ENCODE results near the gene PTGIR. TPM values are rescaled to one million over a fixed set of nuclear protein-coding genes. Genes with fewer than 3 reads are reported as not detected.

PTGIR gene
- polyA plus RNA-seq, 3 donors = 2.0 to 7.1 (median 3.5) TPM

DNA sequence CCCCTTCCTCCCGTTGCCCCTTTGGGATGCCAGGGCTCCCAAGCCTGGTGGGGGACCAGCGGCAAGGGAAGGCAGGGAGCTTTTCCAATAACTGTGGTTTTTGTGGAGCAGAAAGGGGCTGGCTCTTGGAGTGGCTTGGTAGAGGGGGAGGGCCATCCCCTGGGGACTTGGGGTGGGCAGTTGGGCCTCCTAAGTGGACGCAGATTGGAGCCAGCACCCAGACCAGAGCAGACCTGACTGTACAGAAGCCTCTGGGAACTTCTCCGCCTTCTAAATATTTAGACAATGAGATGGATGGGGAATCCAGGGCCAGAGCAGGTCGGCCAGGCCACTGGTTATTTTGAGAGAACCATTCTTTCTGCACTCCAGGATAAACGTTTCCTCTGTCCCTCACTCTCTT is 4.2 kb downstream of the PTGIR start:
- 60 to 69% (median 68%) methylated on average over 6 of the region's 6 CpGs for WGBS, 3 donors
- H3K27ac ChIP-seq (ENCODE audit: low read depth, low read length) = no peak overlapping the region

DNA sequence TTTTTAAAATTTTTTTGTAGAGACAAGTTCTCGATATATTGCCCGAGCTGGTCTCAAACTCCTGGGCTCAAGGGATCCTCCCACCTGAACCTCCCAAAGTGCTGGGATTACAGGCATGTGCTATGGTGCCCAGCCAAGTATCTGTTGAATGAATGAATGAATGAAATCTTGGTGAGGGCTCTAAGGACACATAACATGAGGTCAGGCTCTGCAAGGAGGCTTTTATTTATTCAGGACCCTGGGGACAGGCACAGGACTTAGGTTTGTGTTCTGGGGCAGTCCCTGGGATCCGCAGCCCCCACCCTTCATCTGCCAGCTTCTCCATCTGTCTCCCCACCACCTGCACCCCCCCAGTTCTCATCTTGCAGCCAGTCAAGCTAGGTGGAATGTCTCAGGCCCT is 4.6 kb downstream of the PTGIR start:
- WGBS, 3 donors = 92 to 98% (median 97%) methylated on average over 3 of the region's 3 CpGs
- no peak overlapping the region for H3K27ac ChIP-seq (ENCODE audit: low read depth, low read length)

DNA sequence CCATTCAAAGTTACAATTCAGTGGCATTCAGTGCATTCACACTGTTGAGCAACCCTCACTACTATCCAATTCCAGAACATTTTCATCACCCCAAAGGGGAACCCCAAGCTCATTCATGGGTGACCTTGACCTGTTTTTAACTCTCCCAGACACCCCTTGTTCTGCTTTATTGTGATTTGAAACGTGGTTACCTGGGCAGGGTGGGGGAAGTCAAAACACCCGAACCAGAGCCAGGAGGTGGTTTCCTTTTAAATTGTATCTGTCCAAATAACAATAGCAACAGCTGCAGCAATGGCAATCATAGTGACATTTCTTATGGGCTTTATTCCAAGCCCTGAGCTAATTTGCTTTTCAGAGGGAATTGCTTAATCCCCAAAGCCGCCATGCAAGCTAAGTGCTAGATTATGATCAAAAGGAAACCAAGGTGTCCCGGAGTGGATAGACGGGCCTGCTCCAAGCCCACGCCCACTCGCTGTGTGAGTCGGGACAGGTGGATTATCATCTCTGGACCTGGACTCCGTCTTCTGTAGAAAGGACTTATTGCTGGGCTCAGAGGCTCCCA is 6.1 kb downstream of the PTGIR start:
- WGBS, 3 donors = 14 to 37% (median 30%) methylated on average over 9 of the region's 9 CpGs
- H3K27ac ChIP-seq (ENCODE audit: low read depth, low read length) = no peak overlapping the region

DNA sequence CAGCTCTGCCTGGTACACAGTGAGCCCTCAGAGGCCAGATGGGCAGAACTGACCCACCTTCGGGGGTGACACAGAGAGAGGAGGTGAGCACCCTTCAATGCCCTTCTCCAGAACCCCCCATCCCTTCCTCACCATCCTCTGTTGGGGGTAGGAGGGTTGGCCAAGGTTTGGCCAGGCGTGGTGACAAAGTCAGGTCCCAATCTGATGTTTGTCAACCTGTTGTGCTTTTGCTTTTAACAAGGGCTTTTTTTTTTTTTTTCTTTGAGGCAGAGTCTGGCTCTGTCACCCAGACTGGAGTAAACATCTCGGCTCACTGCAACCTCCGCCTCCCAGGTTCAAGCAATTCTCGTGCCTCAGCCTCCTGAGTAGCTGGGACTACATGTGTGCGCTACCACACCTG is 7.3 kb downstream of the PTGIR start:
- no peak overlapping the region for H3K27ac ChIP-seq (ENCODE audit: low read depth, low read length)
- WGBS, 3 donors = 41 to 87% (median 83%) methylated on average over 6 of the region's 6 CpGs

DNA sequence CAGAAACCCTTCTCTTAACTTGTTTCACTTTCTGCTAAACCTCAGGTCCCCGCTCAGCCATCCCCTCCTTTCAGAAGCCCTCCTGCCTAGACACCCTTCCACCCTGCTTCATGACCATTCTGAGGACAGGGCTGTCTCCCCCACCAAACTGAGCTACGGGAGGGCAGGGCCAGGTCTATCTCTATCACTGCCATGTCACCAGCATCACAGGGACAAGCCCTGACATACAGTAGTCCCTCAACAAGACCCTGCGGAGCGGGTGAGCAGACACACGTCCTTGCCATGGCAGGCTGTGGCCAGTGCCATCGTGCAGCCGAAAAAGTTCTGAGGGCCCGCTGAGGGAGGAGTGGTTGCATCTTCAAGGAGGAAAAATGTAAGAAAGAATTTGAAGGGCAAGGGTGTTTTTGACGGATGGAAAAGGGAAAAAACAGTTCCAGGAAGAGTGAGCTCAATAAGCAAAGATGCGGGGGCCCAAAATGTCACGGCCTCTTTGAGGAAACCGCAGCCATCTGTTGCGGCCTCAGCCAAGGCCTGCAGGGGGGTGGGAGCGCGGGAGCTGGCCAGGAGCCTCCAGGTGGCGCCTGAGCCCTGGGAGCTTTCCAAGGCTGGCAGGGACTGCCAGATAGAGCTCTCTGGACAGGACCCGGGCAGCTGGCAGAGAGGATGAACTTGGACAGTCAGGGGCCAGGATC is 8.1 kb downstream of the PTGIR start:
- no peak overlapping the region for H3K27ac ChIP-seq (ENCODE audit: low read depth, low read length)
- 20 to 28% (median 23%) methylated on average over 17 of the region's 17 CpGs for WGBS, 3 donors

DNA sequence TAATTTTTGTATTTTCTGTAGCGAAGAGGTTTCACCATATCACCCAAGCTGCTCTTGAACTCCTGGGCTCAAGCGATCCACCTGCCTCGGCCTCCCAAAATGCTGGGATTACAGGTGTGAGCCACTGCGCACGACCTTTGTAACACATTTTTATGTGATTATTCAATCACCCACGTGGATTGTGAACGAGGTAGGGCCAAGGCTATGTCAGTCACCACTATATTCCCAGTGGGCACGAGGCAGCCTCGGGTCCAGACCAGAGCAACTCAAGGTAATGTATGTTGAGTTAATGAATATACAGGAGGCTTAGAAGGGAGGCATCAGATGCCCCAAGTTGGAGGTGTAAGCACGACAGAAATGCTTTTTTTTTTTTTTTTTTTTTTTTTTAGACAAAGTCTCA is 8.9 kb downstream of the PTGIR start:
- H3K27ac ChIP-seq (ENCODE audit: low read depth, low read length) = no peak overlapping the region
- 65 to 83% (median 81%) methylated on average over 10 of the region's 10 CpGs for WGBS, 3 donors

DNA sequence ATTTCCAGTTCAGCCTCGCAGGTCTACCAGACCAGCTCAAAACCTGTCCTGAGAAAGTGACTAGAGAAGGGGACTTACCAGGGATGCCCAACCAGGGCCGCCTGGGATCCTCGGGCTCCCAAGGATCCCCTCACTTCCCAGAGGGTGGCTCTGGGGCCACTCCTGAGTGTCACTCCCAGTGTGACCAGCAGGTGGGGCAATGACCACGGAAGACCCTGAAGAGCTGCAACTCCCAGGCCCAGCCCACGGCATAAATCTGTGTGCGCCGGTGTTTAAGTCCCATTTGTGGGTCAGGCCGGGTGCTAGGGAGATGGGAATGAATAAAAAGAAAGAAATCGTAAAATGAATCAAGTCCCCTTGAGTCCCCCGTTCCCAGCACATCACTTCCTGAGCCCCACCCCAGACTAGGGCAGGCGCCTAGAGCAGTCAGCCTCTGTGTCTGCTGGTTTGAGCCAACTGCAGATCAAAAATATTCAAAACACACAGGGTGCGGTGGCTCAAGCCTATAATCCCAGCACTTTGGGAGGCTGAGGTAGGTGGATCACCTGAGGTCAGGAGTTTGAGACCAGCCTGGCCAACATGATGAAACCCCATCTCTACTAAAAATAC is 10.7 kb downstream of the PTGIR start:
- WGBS, 3 donors = 8 to 17% (median 10%) methylated on average over 12 of the region's 12 CpGs
- no peak overlapping the region for H3K27ac ChIP-seq (ENCODE audit: low read depth, low read length)

DNA sequence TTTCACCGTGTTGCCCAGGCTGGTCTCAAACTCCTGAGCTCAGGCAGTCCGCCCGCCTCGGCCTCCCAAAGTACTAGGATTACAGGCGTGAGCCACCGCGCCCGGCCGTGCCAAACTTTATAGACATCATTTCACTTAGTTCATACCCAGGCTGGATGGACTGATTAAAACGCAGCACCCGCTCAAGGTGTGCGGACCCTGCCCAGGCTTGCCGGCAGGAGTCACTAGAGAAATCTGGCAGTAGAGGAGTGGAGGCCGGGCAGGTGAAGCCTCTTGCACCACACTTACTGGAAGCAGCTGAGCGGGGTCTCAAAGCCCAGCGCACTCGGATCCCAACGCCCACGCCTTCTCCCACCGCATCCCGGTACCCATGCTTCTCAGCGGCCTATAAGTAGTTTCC is 11.4 kb downstream of the PTGIR start:
- 88 to 92% (median 91%) methylated on average over 21 to 22 of the region's 22 CpGs for WGBS, 3 donors
- no peak overlapping the region for H3K27ac ChIP-seq (ENCODE audit: low read depth, low read length)

DNA sequence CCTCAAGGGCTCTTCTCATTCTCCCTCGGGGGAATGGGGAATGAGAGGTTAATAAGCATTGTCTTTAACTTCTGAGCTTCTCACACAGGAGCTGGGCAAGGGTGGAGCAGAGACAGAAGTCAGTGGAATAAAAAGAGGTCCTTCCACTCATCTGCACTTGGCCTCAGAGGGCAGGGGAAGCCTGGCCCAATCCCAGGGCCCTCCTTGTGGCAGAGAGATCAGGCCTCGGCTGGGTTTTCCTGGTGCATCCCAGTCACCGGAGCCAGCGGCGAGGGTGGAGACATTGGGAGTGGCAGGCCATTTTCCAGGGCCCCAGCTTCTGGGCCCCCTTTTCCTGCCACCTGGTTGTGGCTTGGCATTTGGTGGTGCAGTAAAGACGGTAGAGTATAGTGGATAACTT is 13.1 kb downstream of the PTGIR start:
- WGBS, 3 donors = 53 to 67% (median 53%) methylated on average over 6 of the region's 6 CpGs

DNA sequence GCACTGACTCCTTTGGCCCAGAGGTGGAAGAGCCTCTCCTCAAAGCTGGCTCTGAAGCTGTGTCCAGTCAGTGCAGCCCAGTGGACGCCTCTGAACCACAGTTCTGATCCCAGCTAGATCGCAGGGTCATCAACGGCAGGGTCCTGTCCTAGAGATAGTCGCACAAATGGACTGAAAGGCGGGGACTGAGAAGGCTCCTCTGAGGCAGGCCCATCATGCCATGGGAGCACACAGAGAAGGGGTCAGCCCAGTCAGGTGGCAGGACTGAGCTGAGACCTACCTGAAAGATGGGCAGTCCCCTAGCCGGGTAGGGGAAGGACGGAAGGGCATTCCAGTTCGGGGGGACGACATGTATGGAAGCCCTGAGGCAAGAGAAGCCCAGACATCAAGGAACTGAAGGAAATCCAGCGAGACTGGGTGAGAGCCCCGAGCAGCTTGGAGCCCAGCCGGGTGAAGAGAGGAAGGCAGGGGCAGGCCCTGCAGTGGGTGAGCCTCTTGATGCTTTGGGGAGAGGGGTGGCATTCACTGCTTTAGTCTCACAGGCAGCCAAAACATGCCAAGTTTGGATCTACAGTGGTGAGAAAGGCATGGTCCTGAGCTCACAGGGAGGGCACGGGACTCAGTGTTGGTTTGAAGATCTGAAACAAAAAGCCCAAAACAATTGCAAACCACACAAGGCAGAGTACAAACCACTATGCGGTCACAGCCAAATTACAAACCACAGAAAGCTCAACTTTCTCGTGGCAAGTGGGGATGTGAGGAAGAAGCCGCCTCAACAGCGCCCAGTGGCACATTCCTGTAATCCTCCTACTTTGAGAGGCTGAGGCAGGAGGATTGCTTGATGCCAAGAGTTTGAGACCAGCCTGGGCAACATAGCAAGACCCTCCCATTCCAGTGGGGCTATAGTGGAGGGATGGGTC is 13.8 kb downstream of the PTGIR start:
- no peak overlapping the region for H3K27ac ChIP-seq (ENCODE audit: low read depth, low read length)

More for the DNA sequence above, 13.1 kb downstream of the PTGIR start:
- no peak overlapping the region for H3K27ac ChIP-seq (ENCODE audit: low read depth, low read length)

DNA sequence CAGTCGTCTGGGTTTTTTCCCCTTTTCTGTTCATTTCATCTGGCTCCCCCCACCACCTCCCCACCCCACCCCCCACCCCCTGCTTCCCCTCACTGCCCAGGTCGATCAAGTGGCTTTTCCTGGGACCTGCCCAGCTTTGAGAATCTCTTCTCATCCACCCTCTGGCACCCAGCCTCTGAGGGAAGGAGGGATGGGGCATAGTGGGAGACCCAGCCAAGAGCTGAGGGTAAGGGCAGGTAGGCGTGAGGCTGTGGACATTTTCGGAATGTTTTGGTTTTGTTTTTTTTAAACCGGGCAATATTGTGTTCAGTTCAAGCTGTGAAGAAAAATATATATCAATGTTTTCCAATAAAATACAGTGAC is 14.5 kb downstream of the PTGIR start:
- 51 to 59% (median 54%) methylated on average over 5 of the region's 5 CpGs for WGBS, 3 donors
- H3K27ac ChIP-seq (ENCODE audit: low read depth, low read length) = no peak overlapping the region

More for the DNA sequence above, 13.8 kb downstream of the PTGIR start:
- 61 to 75% (median 69%) methylated on average over 17 of the region's 17 CpGs for WGBS, 3 donors

DNA sequence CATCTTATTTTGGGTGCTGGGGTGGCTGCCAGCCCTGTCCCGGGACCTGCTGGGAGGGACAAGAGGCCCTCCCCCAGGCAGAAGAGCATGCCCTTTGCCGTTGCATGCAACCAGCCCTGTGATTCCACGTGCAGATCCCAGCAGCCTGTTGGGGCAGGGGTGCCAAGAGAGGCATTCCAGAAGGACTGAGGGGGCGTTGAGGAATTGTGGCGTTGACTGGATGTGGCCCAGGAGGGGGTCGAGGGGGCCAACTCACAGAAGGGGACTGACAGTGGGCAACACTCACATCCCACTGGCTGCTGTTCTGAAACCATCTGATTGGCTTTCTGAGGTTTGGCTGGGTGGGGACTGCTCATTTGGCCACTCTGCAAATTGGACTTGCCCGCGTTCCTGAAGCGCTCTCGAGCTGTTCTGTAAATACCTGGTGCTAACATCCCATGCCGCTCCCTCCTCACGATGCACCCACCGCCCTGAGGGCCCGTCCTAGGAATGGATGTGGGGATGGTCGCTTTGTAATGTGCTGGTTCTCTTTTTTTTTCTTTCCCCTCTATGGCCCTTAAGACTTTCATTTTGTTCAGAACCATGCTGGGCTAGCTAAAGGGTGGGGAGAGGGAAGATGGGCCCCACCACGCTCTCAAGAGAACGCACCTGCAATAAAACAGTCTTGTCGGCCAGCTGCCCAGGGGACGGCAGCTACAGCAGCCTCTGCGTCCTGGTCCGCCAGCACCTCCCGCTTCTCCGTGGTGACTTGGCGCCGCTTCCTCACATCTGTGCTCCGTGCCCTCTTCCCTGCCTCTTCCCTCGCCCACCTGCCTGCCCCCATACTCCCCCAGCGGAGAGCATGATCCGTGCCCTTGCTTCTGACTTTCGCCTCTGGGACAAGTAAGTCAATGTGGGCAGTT is 15.1 kb downstream of the PTGIR start:
- no peak overlapping the region for H3K27ac ChIP-seq (ENCODE audit: low read depth, low read length)
- 81 to 86% (median 86%) methylated on average over 30 of the region's 30 CpGs for WGBS, 3 donors

DNA sequence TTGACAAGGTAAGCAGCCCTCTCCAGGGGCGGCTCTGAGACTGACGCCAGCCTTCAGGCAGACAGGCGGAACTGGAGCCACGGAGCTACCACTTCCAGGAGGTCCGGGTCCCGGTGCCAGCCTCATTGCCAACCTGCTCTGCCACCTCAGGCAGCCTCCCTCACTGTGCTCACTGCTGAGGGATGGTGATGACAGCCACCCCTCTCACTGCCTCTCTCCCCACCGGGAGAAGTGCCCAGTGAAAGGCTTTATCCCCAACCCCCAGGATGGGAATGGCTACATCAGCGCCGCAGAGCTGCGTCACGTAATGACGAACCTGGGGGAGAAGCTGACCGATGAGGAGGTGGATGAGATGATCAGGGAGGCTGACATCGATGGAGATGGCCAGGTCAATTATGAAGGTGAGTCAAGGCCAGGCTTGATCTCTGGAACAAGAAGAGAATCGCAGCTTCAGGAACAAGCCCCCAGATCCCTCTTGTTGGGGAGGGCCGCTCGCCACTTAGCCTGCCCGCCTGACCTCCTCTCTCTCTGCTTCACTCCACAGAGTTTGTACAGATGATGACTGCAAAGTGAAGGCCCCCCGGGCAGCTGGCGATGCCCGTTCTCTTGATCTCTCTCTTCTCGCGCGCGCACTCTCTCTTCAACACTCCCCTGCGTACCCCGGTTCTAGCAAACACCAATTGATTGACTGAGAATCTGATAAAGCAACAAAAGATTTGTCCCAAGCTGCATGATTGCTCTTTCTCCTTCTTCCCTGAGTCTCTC is 16.1 kb downstream of the PTGIR start:
- no peak overlapping the region for H3K27ac ChIP-seq (ENCODE audit: low read depth, low read length)
- WGBS, 3 donors = 91 to 95% (median 95%) methylated on average over 27 of the region's 27 CpGs

DNA sequence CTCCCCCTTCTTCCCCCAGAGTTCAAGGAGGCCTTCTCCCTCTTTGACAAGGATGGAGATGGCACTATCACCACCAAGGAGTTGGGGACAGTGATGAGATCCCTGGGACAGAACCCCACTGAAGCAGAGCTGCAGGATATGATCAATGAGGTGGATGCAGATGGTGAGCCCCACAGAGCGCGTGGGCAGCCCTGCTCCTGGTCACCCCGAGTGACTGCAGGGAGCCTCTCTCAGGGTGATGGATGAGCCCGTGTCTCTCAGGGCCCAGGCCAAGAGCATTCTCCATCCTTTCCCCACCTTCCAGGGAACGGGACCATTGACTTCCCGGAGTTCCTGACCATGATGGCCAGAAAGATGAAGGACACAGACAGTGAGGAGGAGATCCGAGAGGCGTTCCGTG is 16.7 kb downstream of the PTGIR start:
- WGBS, 3 donors = 93 to 95% (median 94%) methylated on average over 9 of the region's 9 CpGs
- H3K27ac ChIP-seq (ENCODE audit: low read depth, low read length) = no peak overlapping the region

DNA sequence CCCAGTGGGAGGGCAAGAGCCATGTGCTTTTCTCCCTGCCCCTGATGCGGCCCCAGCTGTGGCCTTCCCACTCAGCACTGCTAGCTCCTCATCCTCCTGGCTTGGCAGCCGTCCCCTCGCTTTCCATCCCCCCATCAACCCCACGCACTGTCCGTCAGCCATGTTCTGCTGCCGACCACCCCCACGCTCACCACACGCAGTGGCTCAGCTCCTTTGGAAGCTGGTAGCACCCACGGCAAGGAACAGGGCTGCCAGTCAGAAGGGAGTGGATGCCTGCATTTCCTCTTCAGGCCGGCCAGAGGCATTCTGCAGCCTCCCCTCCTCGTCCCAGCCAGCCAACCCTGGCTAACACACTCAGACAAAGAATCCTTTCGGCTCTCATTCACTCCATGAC is 17.4 kb downstream of the PTGIR start:
- H3K27ac ChIP-seq (ENCODE audit: low read depth, low read length) = no peak overlapping the region
- 77 to 82% (median 77%) methylated on average over 12 of the region's 12 CpGs for WGBS, 3 donors

DNA sequence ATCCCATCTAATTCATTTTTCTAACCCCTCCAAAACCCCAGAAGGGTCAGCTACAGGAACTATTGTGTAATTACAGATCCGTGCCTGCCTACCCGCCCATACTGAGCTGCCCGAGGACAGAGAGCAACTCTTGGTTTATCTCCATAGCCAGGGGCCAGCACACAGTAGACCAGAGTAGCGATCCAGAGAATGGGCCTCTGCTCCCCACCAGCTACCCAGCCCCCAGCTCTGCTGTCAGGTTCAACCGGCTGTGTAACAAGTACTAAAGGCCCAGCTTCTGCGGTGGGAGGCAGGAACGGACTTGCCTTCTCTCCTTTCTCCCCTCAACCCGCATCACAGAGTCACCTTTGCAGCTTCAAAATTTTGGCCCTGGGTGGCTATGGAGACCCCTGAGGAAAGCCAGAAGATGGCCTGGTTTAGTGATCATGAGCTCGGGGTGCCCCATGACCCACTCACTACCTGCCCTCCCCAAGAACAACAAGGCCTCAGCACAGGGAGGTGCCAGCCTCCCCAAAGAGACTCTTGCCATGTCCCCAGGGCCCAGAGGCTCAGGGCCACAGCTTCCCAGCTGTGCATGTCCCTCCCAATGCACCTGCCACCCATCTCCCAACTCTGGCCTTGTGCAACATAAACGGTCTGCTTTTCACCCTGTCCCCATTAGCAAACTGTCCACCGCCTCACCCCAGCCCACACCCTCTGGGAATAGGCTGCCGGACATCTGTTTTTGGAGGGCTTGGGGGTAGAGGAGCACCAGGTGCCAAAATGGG is 18.0 kb downstream of the PTGIR start:
- no peak overlapping the region for H3K27ac ChIP-seq (ENCODE audit: low read depth, low read length)
- WGBS, 3 donors = 68 to 86% (median 74%) methylated on average over 12 of the region's 12 CpGs

DNA sequence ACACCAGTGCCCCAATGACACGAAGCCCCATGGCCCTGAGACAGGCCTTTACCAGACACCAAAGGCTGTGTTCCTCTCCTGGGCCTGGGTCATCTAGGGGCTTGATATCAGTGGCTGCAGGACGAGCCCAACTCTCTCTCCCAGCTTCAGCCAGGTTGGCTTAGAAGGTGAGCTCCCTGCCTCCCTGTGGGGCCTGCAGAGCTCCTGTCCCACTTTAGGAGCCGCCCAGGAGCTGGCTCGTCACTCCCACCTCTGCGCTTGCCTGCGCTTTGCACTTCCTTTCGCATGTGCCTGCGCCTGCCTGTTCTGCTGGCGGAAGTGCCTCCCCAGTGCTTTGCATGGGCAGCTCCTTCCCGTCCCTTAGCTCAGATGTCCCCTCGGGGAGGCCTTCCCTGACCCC is 18.9 kb downstream of the PTGIR start:
- H3K27ac ChIP-seq (ENCODE audit: low read depth, low read length) = no peak overlapping the region
- WGBS, 3 donors = 82 to 92% (median 90%) methylated on average over 11 of the region's 11 CpGs
